Eye (tissue), 1 donor: ENCODE measurements around the gene TPBG.
"Not testable (repeated sequence)": the region's sequence is repeated elsewhere in the genome, so short reads cannot be mapped to it uniquely, and the experiment has no call there.

Experiments
- DNase-seq: peaks from one replicate; pipeline ENCODE4 v3.0.0-alpha.2; 2015

Gene TPBG

DNA sequence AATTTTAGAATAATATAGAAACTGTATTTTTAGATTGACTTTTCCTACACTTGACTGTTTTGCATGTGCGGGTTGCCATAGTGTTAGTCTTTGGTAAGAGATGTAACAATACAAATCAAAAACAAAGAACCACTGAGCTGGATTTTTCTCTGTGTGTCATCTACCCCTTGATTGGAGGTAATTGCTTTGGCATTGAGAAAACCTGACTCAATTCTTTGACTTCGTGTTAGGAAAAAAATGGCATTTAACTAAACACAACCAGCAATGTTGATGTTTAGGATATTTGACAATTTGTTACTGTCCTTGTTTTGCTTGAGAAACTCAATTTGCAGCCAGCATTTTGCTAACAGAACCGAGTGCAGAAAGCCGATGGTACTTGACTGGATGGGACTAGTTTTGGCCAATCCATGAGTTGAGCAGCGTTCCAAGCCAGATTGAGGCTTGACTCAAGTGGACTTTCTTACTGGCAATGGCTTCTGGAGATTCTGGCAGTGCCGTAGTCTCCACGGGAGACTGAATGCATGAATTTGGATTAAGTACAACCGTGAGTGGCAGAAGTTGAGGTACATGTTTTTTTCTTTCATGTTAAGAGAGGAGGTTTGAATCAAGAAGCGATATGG, 17.1 kb downstream of the TPBG start:
- no peak for DNase-seq

DNA sequence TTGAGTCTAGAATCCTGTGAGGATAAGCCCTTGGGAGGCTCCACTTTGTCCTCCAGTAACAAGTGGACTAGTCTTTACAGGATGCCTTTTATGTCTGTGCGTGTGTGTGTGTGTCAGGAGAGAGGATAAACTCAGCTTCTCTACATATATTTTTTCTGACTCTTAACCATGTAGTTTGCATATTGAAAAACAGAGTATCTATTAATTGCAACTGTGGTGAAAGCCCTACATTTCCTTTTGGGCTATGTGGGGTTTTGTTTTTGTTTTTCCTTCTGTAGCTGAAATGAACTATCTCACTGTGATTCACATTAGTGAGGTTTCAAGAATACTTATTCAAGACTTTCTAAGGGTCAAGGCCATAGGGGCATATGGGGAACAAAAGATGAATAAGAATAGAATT, 17.7 kb downstream of the TPBG start:
- no peak for DNase-seq

DNA sequence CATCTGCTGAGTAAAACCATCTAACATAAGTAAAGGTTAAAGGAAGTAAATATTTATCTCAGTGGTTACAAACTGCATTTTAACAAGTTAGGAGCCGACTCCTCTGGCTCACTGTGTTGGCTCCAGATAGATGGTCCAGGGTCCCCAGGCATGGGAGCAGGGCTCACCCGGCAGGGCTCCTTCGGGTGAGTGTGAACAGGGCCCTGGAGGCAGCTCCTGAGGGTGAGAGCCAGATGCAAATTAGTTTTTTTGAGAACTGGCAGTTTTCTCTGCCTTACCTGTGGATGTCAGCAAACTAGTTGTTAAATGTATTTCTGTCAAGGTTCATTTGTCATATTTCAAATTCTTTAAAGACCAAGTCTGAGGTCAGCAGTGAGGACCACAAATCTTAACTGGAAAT, 21.5 kb downstream of the TPBG start:
- DNase-seq: no peak

DNA sequence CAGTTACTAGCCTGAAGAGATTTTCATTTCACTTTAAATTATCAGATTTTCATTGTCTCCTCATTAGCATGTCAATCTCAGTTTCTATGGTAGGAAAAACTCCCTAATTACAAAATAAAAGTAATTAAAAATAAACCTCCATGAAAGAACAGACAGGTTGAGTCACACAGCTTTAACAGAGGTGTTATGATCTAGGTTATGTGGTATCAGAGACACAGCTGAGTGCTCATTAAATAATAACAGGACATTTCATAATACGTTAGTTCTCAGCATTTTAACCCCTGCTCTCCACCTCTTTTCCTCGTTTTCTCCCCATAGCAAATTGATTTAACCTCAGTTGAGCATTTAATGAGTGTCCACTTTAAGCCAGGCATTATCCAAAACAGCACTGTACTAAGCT, 21.9 kb downstream of the TPBG start:
- DNase-seq: no peak

DNA sequence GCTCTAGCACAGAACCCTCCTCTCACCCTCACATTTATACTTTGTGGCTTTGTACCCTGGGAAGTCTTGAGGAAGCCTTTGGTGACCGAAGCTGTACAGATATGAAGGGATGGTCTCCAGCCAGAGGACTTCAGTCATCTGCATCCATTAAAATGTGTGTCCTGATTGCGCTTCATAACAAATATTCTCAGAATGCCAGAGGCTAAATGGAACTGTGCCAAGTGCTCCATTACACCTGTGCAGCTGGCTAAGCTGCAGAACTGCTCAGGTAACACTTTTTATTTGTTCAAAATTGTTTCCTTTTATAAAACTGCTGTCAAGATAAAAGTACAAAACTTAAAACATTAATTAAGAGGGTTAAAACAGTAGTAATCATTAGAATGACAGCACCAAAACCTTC, 22.3 kb downstream of the TPBG start:
- no peak for DNase-seq

DNA sequence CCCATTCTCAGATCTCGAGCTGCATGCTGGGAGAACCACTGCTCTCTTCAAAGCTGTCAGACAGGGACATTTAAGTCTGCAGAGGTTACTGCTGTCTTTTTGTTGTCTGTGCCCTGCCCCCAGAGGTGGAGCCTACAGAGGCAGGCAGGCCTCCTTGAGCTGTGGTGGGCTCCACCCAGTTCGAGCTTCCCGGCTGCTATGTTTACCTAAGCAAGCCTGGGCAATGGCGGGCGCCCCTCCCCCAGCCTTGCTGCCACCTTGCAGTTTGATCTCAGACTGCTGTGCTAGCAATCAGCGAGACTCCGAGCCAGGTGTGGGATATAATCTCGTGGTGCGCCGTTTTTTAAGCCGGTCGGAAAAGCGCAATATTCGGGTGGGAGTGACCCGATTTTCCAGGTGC, 31.2 kb downstream of the TPBG start:
- not testable (repeated sequence) for DNase-seq

DNA sequence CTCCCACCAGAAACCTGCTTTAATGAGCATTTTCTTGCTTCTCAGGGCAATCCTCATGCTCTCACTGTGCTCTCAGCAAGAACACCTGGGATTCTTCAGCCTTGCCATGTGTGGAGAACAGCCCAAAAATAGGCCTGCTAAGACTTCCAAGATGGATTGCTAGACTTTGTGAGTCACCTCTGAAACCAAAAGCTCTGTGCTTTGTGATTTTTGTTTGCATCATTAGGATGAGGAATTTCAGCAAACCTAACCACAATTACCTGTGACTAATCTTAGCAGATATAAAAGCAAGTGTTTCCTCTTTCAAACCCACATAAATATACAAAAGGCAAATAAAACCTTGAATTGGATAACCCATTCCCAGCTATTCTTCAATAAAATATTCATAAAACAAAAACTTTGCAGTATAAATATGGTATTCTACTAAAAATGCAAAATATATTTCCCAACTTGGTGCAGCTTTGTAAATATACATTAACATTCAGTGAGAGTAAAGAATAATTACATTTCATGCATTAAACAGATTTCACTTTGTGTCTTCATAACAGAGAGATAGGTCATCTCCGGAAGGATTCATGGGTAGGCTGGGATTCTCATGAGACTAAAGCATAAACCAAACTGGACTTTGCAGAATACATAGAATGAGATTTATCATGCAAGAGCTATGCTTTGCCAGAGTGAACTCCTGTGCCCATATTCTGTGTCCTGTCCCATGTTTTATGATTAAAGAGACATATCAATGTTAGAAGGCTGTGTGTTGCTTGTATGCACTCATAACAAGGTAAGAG, 33.5 kb downstream of the TPBG start:
- no peak for DNase-seq

DNA sequence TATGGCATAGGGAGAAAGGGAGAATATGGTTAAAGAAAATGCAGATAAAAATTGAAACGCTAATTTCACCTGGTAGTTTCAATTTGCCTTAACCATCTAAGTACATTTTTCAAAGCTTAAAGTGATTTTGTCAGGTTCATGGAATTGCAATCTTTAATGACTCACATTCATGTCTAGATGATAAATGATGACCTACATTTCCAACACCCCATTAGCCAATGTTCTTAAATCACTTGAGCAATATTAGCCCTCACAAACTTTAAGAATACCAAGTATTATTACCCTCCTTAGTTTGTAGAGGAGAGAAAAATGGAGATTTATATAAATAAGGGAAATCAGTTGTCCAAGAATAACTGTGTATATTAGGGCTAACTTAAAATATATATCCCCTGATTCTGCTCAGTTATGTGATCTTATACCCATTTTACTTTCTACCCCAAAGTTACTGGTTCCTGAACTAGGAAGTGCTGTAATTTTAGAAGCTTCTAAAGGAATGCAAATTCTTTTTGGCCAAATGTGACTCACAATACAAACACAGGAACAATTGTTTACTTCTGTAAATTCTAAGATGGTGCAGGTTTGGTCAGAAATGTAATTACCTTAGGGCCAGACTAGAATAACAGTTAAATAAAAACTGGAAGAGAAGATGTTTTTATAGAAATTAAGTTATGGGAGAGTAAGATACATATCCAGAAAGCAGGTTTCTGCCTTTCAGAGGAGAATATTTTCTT, 34.5 kb downstream of the TPBG start:
- DNase-seq: no peak

DNA sequence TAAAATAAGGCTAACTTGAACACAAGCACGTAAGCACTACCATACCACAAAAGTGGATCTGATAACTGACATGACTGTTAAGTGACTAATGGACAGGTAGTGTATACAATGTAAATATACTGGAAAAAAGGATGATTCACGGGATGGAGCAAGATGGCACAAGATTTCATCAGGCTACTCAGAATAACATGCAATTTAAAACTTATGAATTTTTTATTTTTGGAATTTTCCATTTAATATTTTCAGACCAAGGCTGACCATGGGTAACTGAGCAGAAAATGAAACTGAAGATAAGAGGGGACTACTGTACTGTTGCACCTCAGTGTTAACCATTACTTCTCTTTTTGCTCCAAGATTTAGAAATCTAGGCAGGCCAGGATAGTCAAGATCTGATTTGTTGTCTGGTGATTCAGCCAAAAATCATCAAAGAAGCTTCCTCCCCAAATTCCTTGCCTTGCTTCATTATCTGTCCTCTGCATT, 45.4 kb downstream of the TPBG start:
- DNase-seq: no peak

DNA sequence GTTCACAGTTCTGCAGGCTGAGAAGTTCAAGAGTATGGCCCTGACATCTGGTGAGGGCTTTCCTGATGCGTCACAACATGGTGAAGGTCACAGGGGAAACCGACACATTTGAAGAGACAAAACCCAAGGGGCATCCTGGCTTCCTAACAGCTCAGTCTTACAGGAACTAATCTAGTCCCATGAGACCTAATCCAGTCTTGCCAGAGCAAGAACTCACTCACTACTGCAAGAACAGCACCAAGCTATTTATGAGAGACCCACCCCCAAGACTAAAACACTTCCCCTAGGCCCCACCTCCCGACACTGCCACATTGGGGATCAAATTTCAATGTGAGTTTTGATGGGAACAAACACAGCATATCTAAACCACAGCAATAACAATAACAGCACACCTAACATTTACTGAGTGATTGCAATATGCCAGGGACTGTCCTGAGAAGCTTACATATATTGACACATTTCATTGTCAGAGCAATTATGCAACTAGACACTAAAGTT, 46.6 kb downstream of the TPBG start:
- no peak for DNase-seq

DNA sequence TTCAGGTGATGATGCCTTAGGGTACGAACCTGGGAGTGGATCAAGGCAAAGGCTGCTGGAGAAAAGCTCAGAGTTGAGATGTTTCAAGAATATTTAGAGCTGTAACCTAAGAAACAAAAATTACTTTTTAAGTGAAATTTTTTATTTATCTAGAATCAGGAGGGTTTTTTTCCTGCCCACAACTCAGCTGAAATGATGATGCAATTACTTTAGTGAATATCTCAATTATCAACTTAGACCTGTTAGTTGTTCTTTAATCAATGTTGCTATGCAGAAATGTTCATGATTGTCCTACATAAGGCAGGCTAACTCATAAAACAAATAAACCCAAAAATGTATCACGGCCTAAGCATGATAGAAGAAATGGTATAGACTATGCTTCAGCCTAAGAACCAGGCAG, 50.3 kb downstream of the TPBG start:
- DNase-seq: no peak

DNA sequence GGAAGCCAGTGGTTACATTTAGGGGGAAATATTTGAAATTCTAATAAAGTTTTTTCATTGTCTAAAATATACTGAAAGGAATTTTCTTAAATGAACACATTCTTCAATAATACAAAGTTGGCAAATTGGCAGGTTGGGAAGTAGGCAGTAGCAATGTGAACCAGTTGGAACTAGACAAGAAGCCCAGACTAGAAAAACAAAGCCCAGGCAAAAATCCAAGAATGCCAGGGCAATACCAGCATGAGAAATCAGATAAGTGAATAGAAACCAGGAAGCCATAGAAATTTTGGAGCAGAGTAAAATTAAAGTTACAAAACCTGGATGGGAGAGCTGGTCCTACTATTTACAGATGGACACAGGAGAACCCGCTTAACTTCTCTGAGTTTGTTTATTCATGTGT, 52.2 kb downstream of the TPBG start:
- DNase-seq: no peak

DNA sequence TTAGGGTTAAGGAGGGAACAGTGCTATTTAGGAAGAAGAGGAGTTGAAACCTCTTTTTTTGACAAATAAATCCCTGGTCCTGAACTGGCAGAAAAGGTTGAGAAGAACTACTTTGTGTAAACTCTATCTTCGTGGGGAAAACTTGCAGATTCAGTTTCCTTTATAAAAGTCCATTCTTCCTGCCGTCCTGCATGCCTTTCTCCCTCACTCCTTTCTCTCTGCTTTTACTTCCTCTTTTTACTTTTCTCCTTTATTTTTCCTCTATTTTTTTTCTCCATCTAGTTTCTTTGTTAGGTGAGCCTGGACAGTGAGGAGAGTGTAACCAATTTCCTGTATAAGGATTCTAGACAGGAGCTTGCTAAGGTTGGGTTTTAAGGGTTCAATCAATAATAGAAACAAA, 52.7 kb downstream of the TPBG start:
- DNase-seq: no peak
